ENCODE results near the gene EIF5A.
A peak's percentile ranks its signal among the peaks of the same experiment; 100 is the strongest.

Gene EIF5A

GRCh38 chr17:7354262-7354843 lies 46.9 kb downstream of the EIF5A start:
- FAIRE-seq = peak; percentile 67
- no peak for TF ChIP-seq POLR2AphosphoS5 (IDR thresholded peaks at IDR 0.05; ENCODE audit: low read depth, low read length)
- DNase-seq (ENCODE audit: insufficient read length) = no peak

GRCh38 chr17:7355053-7355452 lies 47.6 kb downstream of the EIF5A start, which contains the start of gene TMEM95:
Gene TMEM95, plus strand, starts transcription at chr17:7355156. Its CDS starts 49 bp downstream, at chr17:7355205.
- TF ChIP-seq POLR2A (IDR thresholded peaks at IDR 0.05; ENCODE audit: low read depth, low read length) (no peak), POLR2AphosphoS5 (IDR thresholded peaks at IDR 0.05; ENCODE audit: low read depth, low read length) (no peak), TAF1 (IDR thresholded peaks at IDR 0.05; ENCODE audit: borderline replicate concordance, low read depth, low read length) (no peak)
- no peak for FAIRE-seq
- DNase-seq (ENCODE audit: insufficient read length) = no peak

- no peak for FAIRE-seq
- no peak for DNase-seq (ENCODE audit: insufficient read length)
- TF ChIP-seq POLR2A (IDR thresholded peaks at IDR 0.05; ENCODE audit: low read depth, low read length) (no peak), POLR2AphosphoS5 (IDR thresholded peaks at IDR 0.05; ENCODE audit: low read depth, low read length) (no peak), TAF1 (IDR thresholded peaks at IDR 0.05; ENCODE audit: borderline replicate concordance, low read depth, low read length) (no peak)
Observed at GRCh38 chr17:7355573-7355972, 48.1 kb downstream of the EIF5A start.

- peak; percentile 100 for FAIRE-seq
- DNase-seq (ENCODE audit: insufficient read length) = peak; percentile 85
- TF ChIP-seq TAF1 (IDR thresholded peaks at IDR 0.05; ENCODE audit: borderline replicate concordance, low read depth, low read length) (no peak), POLR2AphosphoS5 (IDR thresholded peaks at IDR 0.05; ENCODE audit: low read depth, low read length) (no peak), POLR2A (IDR thresholded peaks at IDR 0.05; ENCODE audit: low read depth, low read length) (no peak)
Observed at GRCh38 chr17:7356072-7356549, 48.7 kb downstream of the EIF5A start.

GRCh38 chr17:7356756-7357155 lies 49.3 kb downstream of the EIF5A start:
- TF ChIP-seq TAF1 (IDR thresholded peaks at IDR 0.05; ENCODE audit: borderline replicate concordance, low read depth, low read length) (no peak), POLR2A (IDR thresholded peaks at IDR 0.05; ENCODE audit: low read depth, low read length) (no peak), POLR2AphosphoS5 (IDR thresholded peaks at IDR 0.05; ENCODE audit: low read depth, low read length) (no peak)
- no peak for FAIRE-seq

GRCh38 chr17:7357381-7357780 lies 50.0 kb downstream of the EIF5A start:
- DNase-seq (ENCODE audit: insufficient read length) (no peak), FAIRE-seq (no peak)
- TF ChIP-seq TAF1 (IDR thresholded peaks at IDR 0.05; ENCODE audit: borderline replicate concordance, low read depth, low read length) = no peak
- TF ChIP-seq POLR2AphosphoS5 (IDR thresholded peaks at IDR 0.05; ENCODE audit: low read depth, low read length) = no peak
- no peak for TF ChIP-seq POLR2A (IDR thresholded peaks at IDR 0.05; ENCODE audit: low read depth, low read length)

More at GRCh38 chr17:7356756-7357155, 49.3 kb downstream of the EIF5A start:
- no peak for DNase-seq (ENCODE audit: insufficient read length)

- no peak for FAIRE-seq
- no peak for DNase-seq (ENCODE audit: insufficient read length)
- TF ChIP-seq POLR2A (IDR thresholded peaks at IDR 0.05; ENCODE audit: low read depth, low read length) (no peak), TAF1 (IDR thresholded peaks at IDR 0.05; ENCODE audit: borderline replicate concordance, low read depth, low read length) (no peak), POLR2AphosphoS5 (IDR thresholded peaks at IDR 0.05; ENCODE audit: low read depth, low read length) (no peak)
Observed at GRCh38 chr17:7361906-7362305, 54.5 kb downstream of the EIF5A start.
